Lower leg skin (tissue), 4 donors: ENCODE data around the gene TOR4A. TPM values are rescaled to one million over a fixed set of nuclear protein-coding genes. Genes with fewer than 3 reads are reported as not detected.

Source experiments
- DNase-seq, 2 donors: peaks; one replicate each; pipeline ENCODE4 v3.0.0-alpha.2; 2019; ENCODE audit warnings: low spot score in 2 of 2
- H3K4me3 ChIP-seq: fragments of 200-600 bp; sonication (generic); 2 replicates; pipeline ENCODE4 v1.5.1; 2017; ENCODE audit warnings: mild to moderate bottlenecking, low read depth; ENCODE audit not compliant: poor library complexity, severe bottlenecking
- CTCF ChIP-seq, 3 donors: fragments of 450-650 bp; IDR thresholded peaks; one replicate each; pipeline ENCODE4 v1.5.1; 2016; ENCODE audit warnings: antibody characterized with exemption in 3 of 3, mild to moderate bottlenecking in 3 of 3, moderate library complexity in 2 of 3
- POLR2A ChIP-seq, 2 donors: fragments of 450-650 bp; IDR thresholded peaks; one replicate each; pipeline ENCODE4 v1.6.1; 2016 to 2017; ENCODE audit warnings: antibody characterized with exemption in 2 of 2, mild to moderate bottlenecking in 1 of 2, moderate library complexity in 1 of 2
- WGBS, 2 donors: methylation state at CpG; one replicate each; pipeline ENCODE4 v1.1.5; 2018; 5-methylcytosine and 5-hydroxymethylcytosine counted together
- intact Hi-C: fragments of 100-400 bp; cut with DNase I; formaldehyde crosslinking; loops from one replicate; pipeline ENCODE4 v1.15.0; 2023; ENCODE audit warnings: low total_unique reads
- total RNA-seq, 4 donors: library from RNA; depleted of rRNA; stranded (reverse); fragments of >200 nt; gene quantifications; one replicate each; pipeline ENCODE4 v1.1.0, GENCODE V29; 2016

Gene TOR4A
- total RNA-seq, 4 donors from 2014 or later: 4.9 to 7.4 (median 5.6) TPM

GRCh38 chr9:137300567-137301080 lies 23.1 kb downstream of the TOR4A start:
- 4 to 5% methylated on average over 19 to 25 of the region's 25 CpGs for WGBS, 2 donors
- DNase-seq: peak in 1 of 2 donors; percentile 14
- intact Hi-C loops: no loop called here
- no peak for TF ChIP-seq POLR2A (IDR thresholded peaks at IDR 0.05)
- no peak for TF ChIP-seq CTCF (IDR thresholded peaks at IDR 0.05)
- peak overlapping the region; percentile 36 for H3K4me3 ChIP-seq

GRCh38 chr9:137301081-137301947 lies 23.8 kb downstream of the TOR4A start:
- TF ChIP-seq POLR2A (IDR thresholded peaks at IDR 0.05): no peak
- TF ChIP-seq CTCF (IDR thresholded peaks at IDR 0.05): no peak
- intact Hi-C loops: no loop called here
- peak in 1 of 2 donors; percentile 85 for DNase-seq
- H3K4me3 ChIP-seq: peak overlapping the region; percentile 36
- WGBS, 2 donors: 0 to 1% methylated on average over 24 to 25 of the region's 115 CpGs

- intact Hi-C loops: no loop called here
- peak within 1 kb of the TSS; percentile 36 for H3K4me3 ChIP-seq
- WGBS, 2 donors: 1 to 2% methylated on average over 23 to 35 of the region's 60 CpGs
- no peak for TF ChIP-seq CTCF (IDR thresholded peaks at IDR 0.05)
- TF ChIP-seq POLR2A (IDR thresholded peaks at IDR 0.05): no peak
- peak; percentile 83 to 97 for DNase-seq
Measured at GRCh38 chr9:137302118-137302448, 24.6 kb downstream of the TOR4A start, which contains the start of gene NRARP. NRARP (minus strand) TSS chr9:137302271; CDS start chr9:137301928, 343 bp downstream.

- DNase-seq: peak in 1 of 2 donors; percentile 84
- intact Hi-C loops: no loop called here
- 3% methylated on average over 16 to 18 of the region's 78 CpGs for WGBS, 2 donors
- TF ChIP-seq CTCF (IDR thresholded peaks at IDR 0.05) (no peak), POLR2A (IDR thresholded peaks at IDR 0.05) (no peak)
- H3K4me3 ChIP-seq: peak overlapping the region; percentile 9
Measured at GRCh38 chr9:137302449-137303150, 25.1 kb downstream of the TOR4A start.

GRCh38 chr9:137303151-137303892 lies 25.8 kb downstream of the TOR4A start:
- H3K4me3 ChIP-seq: peak overlapping the region; percentile 9
- peak in 1 of 2 donors; percentile 85 for DNase-seq
- 34 to 43% methylated on average over 12 to 20 of the region's 23 CpGs for WGBS, 2 donors
- TF ChIP-seq CTCF (IDR thresholded peaks at IDR 0.05): no peak
- no peak for TF ChIP-seq POLR2A (IDR thresholded peaks at IDR 0.05)
- intact Hi-C loops: no loop called here
